ENCODE measurements around the gene ZNF276.

DNA sequence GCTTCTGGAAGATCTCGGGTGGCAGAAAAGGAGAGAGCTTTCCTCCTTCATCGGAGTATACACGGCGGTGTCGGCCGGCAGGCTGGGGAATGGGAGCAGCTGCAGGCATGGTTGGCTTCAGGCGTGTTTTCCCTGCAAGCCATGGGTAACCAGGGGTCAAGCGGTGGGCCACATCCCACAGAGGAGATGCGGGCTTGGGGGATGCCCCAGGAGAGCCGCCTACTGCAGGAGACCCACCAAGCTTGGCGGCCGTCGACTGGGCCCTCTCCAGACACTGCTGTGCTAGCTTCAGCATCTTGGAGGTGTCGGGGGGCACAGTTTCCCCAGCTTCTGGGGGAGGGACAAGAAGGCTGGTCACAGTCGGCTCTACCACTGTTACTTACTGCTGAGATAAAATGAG, 4.8 kb upstream of the ZNF276 start:
- TF ChIP-seq TAF1 (IDR thresholded peaks at IDR 0.05; ENCODE audit: low read depth): no peak
- TF ChIP-seq, protein P1, sequence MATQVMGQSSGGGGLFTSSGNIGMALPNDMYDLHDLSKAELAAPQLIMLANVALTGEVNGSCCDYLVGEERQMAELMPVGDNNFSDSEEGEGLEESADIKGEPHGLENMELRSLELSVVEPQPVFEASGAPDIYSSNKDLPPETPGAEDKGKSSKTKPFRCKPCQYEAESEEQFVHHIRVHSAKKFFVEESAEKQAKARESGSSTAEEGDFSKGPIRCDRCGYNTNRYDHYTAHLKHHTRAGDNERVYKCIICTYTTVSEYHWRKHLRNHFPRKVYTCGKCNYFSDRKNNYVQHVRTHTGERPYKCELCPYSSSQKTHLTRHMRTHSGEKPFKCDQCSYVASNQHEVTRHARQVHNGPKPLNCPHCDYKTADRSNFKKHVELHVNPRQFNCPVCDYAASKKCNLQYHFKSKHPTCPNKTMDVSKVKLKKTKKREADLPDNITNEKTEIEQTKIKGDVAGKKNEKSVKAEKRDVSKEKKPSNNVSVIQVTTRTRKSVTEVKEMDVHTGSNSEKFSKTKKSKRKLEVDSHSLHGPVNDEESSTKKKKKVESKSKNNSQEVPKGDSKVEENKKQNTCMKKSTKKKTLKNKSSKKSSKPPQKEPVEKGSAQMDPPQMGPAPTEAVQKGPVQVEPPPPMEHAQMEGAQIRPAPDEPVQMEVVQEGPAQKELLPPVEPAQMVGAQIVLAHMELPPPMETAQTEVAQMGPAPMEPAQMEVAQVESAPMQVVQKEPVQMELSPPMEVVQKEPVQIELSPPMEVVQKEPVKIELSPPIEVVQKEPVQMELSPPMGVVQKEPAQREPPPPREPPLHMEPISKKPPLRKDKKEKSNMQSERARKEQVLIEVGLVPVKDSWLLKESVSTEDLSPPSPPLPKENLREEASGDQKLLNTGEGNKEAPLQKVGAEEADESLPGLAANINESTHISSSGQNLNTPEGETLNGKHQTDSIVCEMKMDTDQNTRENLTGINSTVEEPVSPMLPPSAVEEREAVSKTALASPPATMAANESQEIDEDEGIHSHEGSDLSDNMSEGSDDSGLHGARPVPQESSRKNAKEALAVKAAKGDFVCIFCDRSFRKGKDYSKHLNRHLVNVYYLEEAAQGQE (IDR thresholded peaks at IDR 0.05; ENCODE audit: low read depth): no peak
- no peak for TF ChIP-seq EP300 (IDR thresholded peaks at IDR 0.05; ENCODE audit: borderline replicate concordance)
- TF ChIP-seq YY1 (IDR thresholded peaks at IDR 0.05; ENCODE audit: low read depth): no peak
- TF ChIP-seq RAD21 (IDR thresholded peaks at IDR 0.05; ENCODE audit: low read depth): no peak
- TF ChIP-seq CEBPB (IDR thresholded peaks at IDR 0.05): no peak
